Dorsolateral prefrontal cortex (tissue), 118 donors: ENCODE data around the gene GPR146. TPM values are rescaled to one million over a fixed set of nuclear protein-coding genes. Genes with fewer than 3 reads are reported as not detected.

Experiments
- microRNA-seq, 43 experiments: library from miRNA; unstranded; fragments of <30 nt; microRNA quantifications; one replicate each; pipeline ENCODE4 v1.2.0, GENCODE V29; 2022
- total RNA-seq, 120 experiments: library from RNA; stranded (reverse); gene quantifications; one replicate each; pipeline versions ENCODE4 v1.2.3 to v1.2.4, GENCODE V29; 2022

GPR146 gene
- total RNA-seq, 120 experiments from 2014 or later, result 7.2 to 46.2 (median 18.2) TPM

Small RNA genes within 50 kb of the gene (microRNA-seq; reads per million reads assigned to microRNA genes)
- 419 to 2,060 (median 969) reads per million in 43 experiments for gene MIR339

Other genes starting within 250 kb of the GPR146 start
- 100 to 1,000 TPM; 114 to 221 (median 159) TPM for gene SUN1, start 212.1 kb upstream of the GPR146 start, total RNA-seq
- 10 to 100 TPM; 25.4 to 54.1 (median 40.7) TPM for gene GET4, start 168.0 kb upstream of the GPR146 start, total RNA-seq
- 100 to 1,000 TPM in 118 of 120 experiments, 10 to 100 TPM in 2; 97.0 to 199 (median 136) TPM for gene ADAP1, start 89.9 kb upstream of the GPR146 start, total RNA-seq
- gene COX19, start 69.0 kb upstream of the GPR146 start, total RNA-seq, result 10 to 100 TPM; 11.2 to 38.9 (median 18.5) TPM
- gene CYP2W1, start 61.4 kb upstream of the GPR146 start, total RNA-seq, result under 1 TPM in 4 of 120 experiments, not detected in 116; 0.24 to 0.52 (median 0.33) TPM
- gene GPER1, start 43.6 kb downstream of the GPR146 start, total RNA-seq, result 10 to 100 TPM in 51 of 120 experiments, 1 to 10 TPM in 69; 2.4 to 37.0 (median 9.3) TPM
- 100 to 1,000 TPM in 3 of 120 experiments, 10 to 100 TPM in 117; 29.9 to 140 (median 46.0) TPM for gene ZFAND2A, start 115.7 kb downstream of the GPR146 start, total RNA-seq
- gene UNCX, start 188.3 kb downstream of the GPR146 start, total RNA-seq, result not detected